CD4-positive, alpha-beta T cell (primary cell): ENCODE results near the gene MAP4K5. TPM values are rescaled to one million over a fixed set of nuclear protein-coding genes. Genes with fewer than 3 reads are reported as not detected.

Experiments
- ATAC-seq: fragments of 200-7000 bp; cut with Tn5 transposase; one replicate; pipeline ENCODE4 v1.10.0; 2022; ENCODE audit warnings: mild to moderate bottlenecking; ENCODE audit not compliant: poor library complexity
- CTCF ChIA-PET: fragments of 350-600 bp; sonication (Branson Sonifier 250); formaldehyde crosslinking; loops from one replicate; lab custom pipeline; 2021; ENCODE audit warnings: antibody characterized with exemption, inconsistent platforms; lab: Charles Lee
- POLR2A ChIA-PET: fragments of 350-600 bp; sonication (Branson Sonifier 250); formaldehyde crosslinking; loops from one replicate; lab custom pipeline; 2021; ENCODE audit warnings: antibody characterized with exemption, inconsistent platforms; lab: Charles Lee
- DNase-seq, 14 experiments: peaks; one replicate each; pipeline ENCODE4 v3.0.0-alpha.2; 2013 to 2020; ENCODE audit warnings: mixed read lengths in 2 of 14
- H3K27ac ChIP-seq, 2 donors: one replicate each; pipeline versions ENCODE4 v1.5.1 to v1.7.0; 2013; ENCODE audit warnings: low read length in 2 of 2, low read depth in 1 of 2, mild to moderate bottlenecking in 1 of 2
- H3K27me3 ChIP-seq, 2 experiments: 1 replicate in 1 of 2; 2 replicates in 1 of 2; pipeline versions ENCODE4 v1.6.1 to v1.7.0; 2013; ENCODE audit warnings: low read length in 2 of 2, control low read depth in 1 of 2, mild to moderate bottlenecking in 1 of 2, moderate library complexity in 1 of 2; ENCODE audit not compliant: insufficient read depth in 2 of 2, control insufficient read depth in 1 of 2
- H3K36me3 ChIP-seq: one replicate; pipeline ENCODE4 v1.6.1; 2013; ENCODE audit warnings: low read length, control low read depth; ENCODE audit not compliant: insufficient read depth
- H3K4me1 ChIP-seq: one replicate; pipeline ENCODE4 v1.6.1; 2013; ENCODE audit warnings: low read length, control low read depth; ENCODE audit not compliant: insufficient read depth
- H3K4me3 ChIP-seq: one replicate; pipeline ENCODE4 v1.5.1; 2013; ENCODE audit warnings: mild to moderate bottlenecking, low read length, moderate library complexity
- H3K9me3 ChIP-seq, 2 experiments: 1 replicate in 1 of 2; 2 replicates in 1 of 2; pipeline versions ENCODE4 v1.6.1 to v1.7.0; 2013; ENCODE audit warnings: low read length in 2 of 2, mild to moderate bottlenecking in 2 of 2, control low read depth in 1 of 2, moderate library complexity in 1 of 2; ENCODE audit not compliant: control insufficient read depth in 1 of 2, insufficient read depth in 1 of 2
- H3K27ac Mint-ChIP-seq: one replicate; pipeline ENCODE4 v1.8.0; 2020; ENCODE audit warnings: mixed read lengths
- H3K27me3 Mint-ChIP-seq: one replicate; pipeline ENCODE4 v1.8.0; 2021; ENCODE audit warnings: mixed read lengths
- H3K36me3 Mint-ChIP-seq: one replicate; pipeline ENCODE4 v1.8.0; 2021; ENCODE audit warnings: low read depth, mixed read lengths
- H3K4me1 Mint-ChIP-seq: one replicate; pipeline ENCODE4 v1.8.0; 2021; ENCODE audit warnings: low read depth, mixed read lengths
- H3K4me3 Mint-ChIP-seq: one replicate; pipeline ENCODE4 v1.8.0; 2020; ENCODE audit warnings: mild to moderate bottlenecking, mixed read lengths
- H3K9me3 Mint-ChIP-seq: one replicate; pipeline ENCODE4 v1.8.0; 2020; ENCODE audit warnings: mixed read lengths
- CTCF ChIP-seq: fragments of 200-600 bp; IDR thresholded peaks from one replicate; pipeline ENCODE4 v1.8.0; 2022; ENCODE audit warnings: antibody characterized with exemption, mild to moderate bottlenecking
- intact Hi-C, 2 experiments: fragments of 100-400 bp; cut with DNase I in 1 of 2; cut with micrococcal nuclease in 1 of 2; formaldehyde crosslinking; loops; one replicate each; pipeline versions ENCODE4 v1.15.1 to v1.9.0; 2023 to 2025; cut with DNase I, micrococcal nuclease
- total RNA-seq, 174 experiments: library from RNA in 2 of 174; stranded (reverse) in 2 of 174; gene quantifications; one replicate each; pipeline ENCODE4 v1.2.3 and lab custom pipeline; 2021 to 2026

Gene MAP4K5
- total RNA-seq, 2 experiments from 2014 or later = 32.4 to 34.5 TPM

GRCh38 chr14:50421499-50421898 lies 110.9 kb downstream of the MAP4K5 start:
- no peaks in the 10 kb centered on the region for H3K27me3 Mint-ChIP-seq
- no peaks in the 10 kb centered on the region for H3K9me3 Mint-ChIP-seq
- H3K36me3 Mint-ChIP-seq = peaks cover 78% of the 10 kb centered on the region
- no peaks in the 10 kb centered on the region for H3K4me1 Mint-ChIP-seq
- no peak for ATAC-seq
- H3K27ac Mint-ChIP-seq = no peak overlapping the region
- TF ChIP-seq CTCF = no peak
- Histone ChIP-seq H3K36me3 (peaks cover 49% of the 10 kb centered on the region), H3K27ac (no peak overlapping the region), H3K27me3 (no peaks in the 10 kb centered on the region), H3K4me3 (no peak overlapping the region), H3K9me3 (no peaks in the 10 kb centered on the region), H3K4me1 (no peaks in the 10 kb centered on the region)
- ChIA-PET CTCF (interaction anchor here (1.1 to 1.3 kb wide), 2 partner anchors 63 to 100 kb away, joined by 3 to 4 read pairs; no protein-coding TSS in a partner anchor), POLR2A (no interaction called here)
- H3K4me3 Mint-ChIP-seq = no peak overlapping the region
- no peak for DNase-seq
- intact Hi-C loops = no loop called here

GRCh38 chr14:50417853-50418252 lies 114.5 kb downstream of the MAP4K5 start:
- ATAC-seq (no peak), DNase-seq (no peak)
- Mint-ChIP-seq H3K27me3 (no peaks in the 10 kb centered on the region), H3K9me3 (no peaks in the 10 kb centered on the region), H3K4me3 (no peak overlapping the region), H3K27ac (no peak overlapping the region), H3K4me1 (no peaks in the 10 kb centered on the region), H3K36me3 (peaks cover 80% of the 10 kb centered on the region)
- Histone ChIP-seq H3K4me3 (no peak overlapping the region), H3K9me3 (peaks cover 0 to 5% of the 10 kb centered on the region in 2 experiments), H3K36me3 (peaks cover 30% of the 10 kb centered on the region), H3K27me3 (no peaks in the 10 kb centered on the region), H3K4me1 (no peaks in the 10 kb centered on the region), H3K27ac (no peak overlapping the region)
- CTCF ChIA-PET = no interaction called here
- no peak for TF ChIP-seq CTCF
- POLR2A ChIA-PET = no interaction called here
- intact Hi-C loops = no loop called here

GRCh38 chr14:50410921-50411320 lies 121.4 kb downstream of the MAP4K5 start:
- Mint-ChIP-seq H3K27ac (no peak overlapping the region), H3K9me3 (peaks cover 10% of the 10 kb centered on the region), H3K27me3 (no peaks in the 10 kb centered on the region), H3K4me1 (no peaks in the 10 kb centered on the region), H3K4me3 (no peak overlapping the region), H3K36me3 (peaks cover 27% of the 10 kb centered on the region)
- peaks cover 0 to 9% of the 10 kb centered on the region in 2 experiments for H3K9me3 ChIP-seq
- TF ChIP-seq CTCF = no peak
- POLR2A ChIA-PET = no interaction called here
- DNase-seq (no peak), ATAC-seq (no peak)
- H3K27ac ChIP-seq = no peak overlapping the region
- CTCF ChIA-PET = no interaction called here
- H3K36me3 ChIP-seq = no peaks in the 10 kb centered on the region
- H3K27me3 ChIP-seq = no peaks in the 10 kb centered on the region
- intact Hi-C loops = no loop called here
- no peak overlapping the region for H3K4me3 ChIP-seq
- H3K4me1 ChIP-seq = peaks cover 5% of the 10 kb centered on the region
